Cardiac muscle cell (in vitro differentiated cells and primary cell): ENCODE measurements around the gene PSMA2. TPM values are rescaled to one million over a fixed set of nuclear protein-coding genes. Genes with fewer than 3 reads are reported as not detected.
A peak's percentile ranks its signal among the peaks of the same experiment; 100 is the strongest.

Experiments
- DNase-seq, 2 donors: peaks; one replicate each; pipeline versions ENCODE4 v3.0.0 to v3.0.0-alpha.2; 2010 to 2017; ENCODE audit warnings: low read depth in 1 of 2, low spot score in 1 of 2
- H3K27ac ChIP-seq: fragments of 200-600 bp; sonication (generic); 2 replicates; pipeline ENCODE4 v1.5.1; 2016
- H3K27me3 ChIP-seq: fragments of 200-600 bp; sonication (generic); 2 replicates; pipeline ENCODE4 v1.6.0; 2016; ENCODE audit warnings: control low read depth
- H3K36me3 ChIP-seq: fragments of 200-600 bp; sonication (generic); 2 replicates; pipeline ENCODE4 v1.5.1; 2016; ENCODE audit warnings: control low read depth
- H3K4me1 ChIP-seq: fragments of 200-600 bp; sonication (generic); 2 replicates; pipeline ENCODE4 v1.8.1; 2017; ENCODE audit warnings: low read depth, mild to moderate bottlenecking, mixed run types
- H3K4me3 ChIP-seq: fragments of 200-600 bp; sonication (generic); 2 replicates; pipeline ENCODE4 v1.5.1; 2016; ENCODE audit warnings: mild to moderate bottlenecking
- H3K9me3 ChIP-seq: fragments of 200-600 bp; sonication (generic); 2 replicates; pipeline ENCODE4 v1.5.1; 2017; ENCODE audit warnings: low read depth, mild to moderate bottlenecking, control low read depth
- CTCF ChIP-seq: IDR thresholded peaks from 2 replicates; pipeline ENCODE4 v1.5.1; 2012; ENCODE audit warnings: low read depth, mild to moderate bottlenecking, low read length
- polyA plus RNA-seq: library from polyadenylated mRNA; unstranded; fragments of >200 nt; fragmentation: Nextera tagmentation; extraction: Ambion mirVana; gene quantifications from 2 replicates; pipeline ENCODE4 v1.2.1, GENCODE V29; 2016
- total RNA-seq: library from RNA; depleted of rRNA; stranded (reverse); fragments of >200 nt; gene quantifications from 2 replicates; pipeline ENCODE4 v1.2.3, GENCODE V29; 2016

The PSMA2 gene
- total and polyA plus RNA-seq, 2 experiments from 2014 or later: 54.0 to 326 TPM

GRCh38 chr7:42924223-42924838 is 7.6 kb downstream of the PSMA2 start:
- Histone ChIP-seq H3K4me3 (no peak overlapping the region), H3K36me3 (peaks cover 64% of the 10 kb centered on the region), H3K4me1 (no peaks in the 10 kb centered on the region), H3K27ac (no peak overlapping the region), H3K27me3 (no peaks in the 10 kb centered on the region), H3K9me3 (no peaks in the 10 kb centered on the region)
- no peak for TF ChIP-seq CTCF
- DNase-seq: no peak

- no peaks in the 10 kb centered on the region for H3K9me3 ChIP-seq
- no peak for DNase-seq
- no peak overlapping the region for H3K27ac ChIP-seq
- H3K36me3 ChIP-seq: peaks cover 79% of the 10 kb centered on the region
- H3K4me1 ChIP-seq: no peaks in the 10 kb centered on the region
- no peak for TF ChIP-seq CTCF
- no peaks in the 10 kb centered on the region for H3K27me3 ChIP-seq
- H3K4me3 ChIP-seq: no peak overlapping the region
Measured at GRCh38 chr7:42922017-42922753, 9.8 kb downstream of the PSMA2 start.

GRCh38 chr7:42915356-42915755 is 16.6 kb downstream of the PSMA2 start:
- Histone ChIP-seq H3K27ac (no peak overlapping the region), H3K36me3 (peaks cover 37% of the 10 kb centered on the region), H3K9me3 (no peaks in the 10 kb centered on the region), H3K27me3 (no peaks in the 10 kb centered on the region), H3K4me1 (peaks cover 8% of the 10 kb centered on the region), H3K4me3 (no peak overlapping the region)
- peak in 1 of 2 donors; percentile 79 for DNase-seq
- TF ChIP-seq CTCF: no peak

- H3K9me3 ChIP-seq: no peaks in the 10 kb centered on the region
- TF ChIP-seq CTCF: no peak
- H3K4me1 ChIP-seq: peaks cover 11% of the 10 kb centered on the region
- no peak overlapping the region for H3K27ac ChIP-seq
- peaks cover 29% of the 10 kb centered on the region for H3K36me3 ChIP-seq
- H3K4me3 ChIP-seq: no peak overlapping the region
- no peaks in the 10 kb centered on the region for H3K27me3 ChIP-seq
- peak in 1 of 2 donors; percentile 92 for DNase-seq
Measured at GRCh38 chr7:42914421-42915045, 17.4 kb downstream of the PSMA2 start.

- peak in 1 of 2 donors; percentile 69 for DNase-seq
- Histone ChIP-seq H3K4me3 (no peak overlapping the region), H3K4me1 (peaks cover 13% of the 10 kb centered on the region), H3K27ac (no peak overlapping the region), H3K9me3 (no peaks in the 10 kb centered on the region), H3K36me3 (peaks cover 25% of the 10 kb centered on the region), H3K27me3 (no peaks in the 10 kb centered on the region)
- TF ChIP-seq CTCF: no peak
Measured at GRCh38 chr7:42914009-42914408, 18.0 kb downstream of the PSMA2 start.
